ENCODE results near the gene BCAP31. TPM values are rescaled to one million over a fixed set of nuclear protein-coding genes. Genes with fewer than 3 reads are reported as not detected.

BCAP31 gene
- total and polyA plus RNA-seq, 2 of the 13 experiments (the other 11 are each of a cell fraction or from before 2014, with no cell fraction given) = 139 to 178 TPM

DNA sequence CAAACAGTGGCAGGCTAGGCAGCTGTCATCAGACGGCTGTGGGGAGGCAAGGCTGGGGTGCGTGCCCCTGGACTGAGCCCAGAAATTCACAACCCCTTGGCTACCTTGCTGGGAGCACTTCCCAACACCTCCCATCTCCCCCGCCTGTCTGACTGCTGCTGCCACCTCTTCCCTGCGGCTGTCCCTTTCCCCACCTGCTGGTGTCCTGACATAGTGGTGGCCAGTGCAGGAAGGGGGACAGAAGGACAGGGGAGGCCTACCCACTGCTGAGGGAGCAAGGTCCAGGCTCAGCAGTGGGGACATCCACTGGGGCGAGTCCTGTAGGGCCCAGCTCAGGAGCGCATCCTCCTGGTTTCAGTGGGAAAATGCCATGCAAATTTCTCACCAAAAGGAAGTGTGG, 3.9 kb upstream of the BCAP31 start (continued):
- TF ChIP-seq, protein P1, sequence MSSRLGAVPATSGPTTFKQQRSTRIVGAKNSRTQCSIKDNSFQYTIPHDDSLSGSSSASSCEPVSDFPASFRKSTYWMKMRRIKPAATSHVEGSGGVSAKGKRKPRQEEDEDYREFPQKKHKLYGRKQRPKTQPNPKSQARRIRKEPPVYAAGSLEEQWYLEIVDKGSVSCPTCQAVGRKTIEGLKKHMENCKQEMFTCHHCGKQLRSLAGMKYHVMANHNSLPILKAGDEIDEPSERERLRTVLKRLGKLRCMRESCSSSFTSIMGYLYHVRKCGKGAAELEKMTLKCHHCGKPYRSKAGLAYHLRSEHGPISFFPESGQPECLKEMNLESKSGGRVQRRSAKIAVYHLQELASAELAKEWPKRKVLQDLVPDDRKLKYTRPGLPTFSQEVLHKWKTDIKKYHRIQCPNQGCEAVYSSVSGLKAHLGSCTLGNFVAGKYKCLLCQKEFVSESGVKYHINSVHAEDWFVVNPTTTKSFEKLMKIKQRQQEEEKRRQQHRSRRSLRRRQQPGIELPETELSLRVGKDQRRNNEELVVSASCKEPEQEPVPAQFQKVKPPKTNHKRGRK (CRISPR knock-in tag; IDR thresholded peaks at IDR 0.05) = no peak
- no peak for TF ChIP-seq SMYD3 (CRISPR knock-in tag; IDR thresholded peaks at IDR 0.05)
- peak; percentile 64 for TF ChIP-seq XRCC5 (optimal IDR thresholded peaks at IDR 0.05; ENCODE audit: low read length)
- TF ChIP-seq ZNF251 (CRISPR knock-in tag; IDR thresholded peaks at IDR 0.05) = no peak
- TF ChIP-seq RXRA (CRISPR knock-in tag; IDR thresholded peaks at IDR 0.05) = peak; percentile 42; the same call in 1 of the 2 replicates
- no peak for TF ChIP-seq HNRNPL (IDR thresholded peaks at IDR 0.05; ENCODE audit: low read depth, low read length)
- TF ChIP-seq, protein P2, sequence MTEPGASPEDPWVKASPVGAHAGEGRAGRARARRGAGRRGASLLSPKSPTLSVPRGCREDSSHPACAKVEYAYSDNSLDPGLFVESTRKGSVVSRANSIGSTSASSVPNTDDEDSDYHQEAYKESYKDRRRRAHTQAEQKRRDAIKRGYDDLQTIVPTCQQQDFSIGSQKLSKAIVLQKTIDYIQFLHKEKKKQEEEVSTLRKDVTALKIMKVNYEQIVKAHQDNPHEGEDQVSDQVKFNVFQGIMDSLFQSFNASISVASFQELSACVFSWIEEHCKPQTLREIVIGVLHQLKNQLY (CRISPR knock-in tag; IDR thresholded peaks at IDR 0.05) = no peak
- TF ChIP-seq SP2 (CRISPR knock-in tag; IDR thresholded peaks at IDR 0.05) = no peak
- no peak for TF ChIP-seq CBFB (CRISPR knock-in tag; IDR thresholded peaks at IDR 0.05)
- peak; percentile 26 for TF ChIP-seq U2AF1 (optimal IDR thresholded peaks at IDR 0.05; ENCODE audit: low read depth, low read length)
- TF ChIP-seq FOXA1 (IDR thresholded peaks at IDR 0.05) = no peak
- no peak for TF ChIP-seq FOXA1 (CRISPR knock-in tag; IDR thresholded peaks at IDR 0.05)
- TF ChIP-seq, protein P3, sequence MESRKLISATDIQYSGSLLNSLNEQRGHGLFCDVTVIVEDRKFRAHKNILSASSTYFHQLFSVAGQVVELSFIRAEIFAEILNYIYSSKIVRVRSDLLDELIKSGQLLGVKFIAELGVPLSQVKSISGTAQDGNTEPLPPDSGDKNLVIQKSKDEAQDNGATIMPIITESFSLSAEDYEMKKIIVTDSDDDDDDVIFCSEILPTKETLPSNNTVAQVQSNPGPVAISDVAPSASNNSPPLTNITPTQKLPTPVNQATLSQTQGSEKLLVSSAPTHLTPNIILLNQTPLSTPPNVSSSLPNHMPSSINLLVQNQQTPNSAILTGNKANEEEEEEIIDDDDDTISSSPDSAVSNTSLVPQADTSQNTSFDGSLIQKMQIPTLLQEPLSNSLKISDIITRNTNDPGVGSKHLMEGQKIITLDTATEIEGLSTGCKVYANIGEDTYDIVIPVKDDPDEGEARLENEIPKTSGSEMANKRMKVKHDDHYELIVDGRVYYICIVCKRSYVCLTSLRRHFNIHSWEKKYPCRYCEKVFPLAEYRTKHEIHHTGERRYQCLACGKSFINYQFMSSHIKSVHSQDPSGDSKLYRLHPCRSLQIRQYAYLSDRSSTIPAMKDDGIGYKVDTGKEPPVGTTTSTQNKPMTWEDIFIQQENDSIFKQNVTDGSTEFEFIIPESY (CRISPR knock-in tag; IDR thresholded peaks at IDR 0.05) = peak; percentile 7; the same call in 1 of the 2 replicates
- TF ChIP-seq RFX1 (IDR thresholded peaks at IDR 0.05) = no peak
- TF ChIP-seq, protein P4, sequence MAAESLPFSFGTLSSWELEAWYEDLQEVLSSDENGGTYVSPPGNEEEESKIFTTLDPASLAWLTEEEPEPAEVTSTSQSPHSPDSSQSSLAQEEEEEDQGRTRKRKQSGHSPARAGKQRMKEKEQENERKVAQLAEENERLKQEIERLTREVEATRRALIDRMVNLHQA (CRISPR knock-in tag; IDR thresholded peaks at IDR 0.05) = no peak
- no peak for TF ChIP-seq ZNF75D (CRISPR knock-in tag; IDR thresholded peaks at IDR 0.05; ENCODE audit: borderline replicate concordance)
- TF ChIP-seq HOXA7 (CRISPR knock-in tag; IDR thresholded peaks at IDR 0.05) = no peak
- TF ChIP-seq ZMAT3 (CRISPR knock-in tag; conservative IDR thresholded peaks at IDR 0.05) = no peak
- TF ChIP-seq ATRX (CRISPR knock-in tag; IDR thresholded peaks at IDR 0.05; ENCODE audit: borderline replicate concordance) = no peak
- TF ChIP-seq, protein P5, sequence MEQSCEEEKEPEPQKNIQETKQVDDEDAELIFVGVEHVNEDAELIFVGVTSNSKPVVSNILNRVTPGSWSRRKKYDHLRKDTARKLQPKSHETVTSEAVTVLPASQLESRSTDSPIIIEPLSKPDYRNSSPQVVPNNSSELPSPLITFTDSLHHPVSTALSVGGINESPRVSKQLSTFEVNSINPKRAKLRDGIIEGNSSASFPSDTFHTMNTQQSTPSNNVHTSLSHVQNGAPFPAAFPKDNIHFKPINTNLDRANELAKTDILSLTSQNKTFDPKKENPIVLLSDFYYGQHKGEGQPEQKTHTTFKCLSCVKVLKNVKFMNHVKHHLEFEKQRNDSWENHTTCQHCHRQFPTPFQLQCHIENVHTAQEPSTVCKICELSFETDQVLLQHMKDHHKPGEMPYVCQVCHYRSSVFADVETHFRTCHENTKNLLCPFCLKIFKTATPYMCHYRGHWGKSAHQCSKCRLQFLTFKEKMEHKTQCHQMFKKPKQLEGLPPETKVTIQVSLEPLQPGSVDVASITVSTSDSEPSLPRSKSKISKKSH (CRISPR knock-in tag; IDR thresholded peaks at IDR 0.05; ENCODE audit: borderline replicate concordance) = no peak
- TF ChIP-seq HCFC1 (IDR thresholded peaks at IDR 0.05; ENCODE audit: low read depth, low read length) = no peak
- TF ChIP-seq, protein P6, sequence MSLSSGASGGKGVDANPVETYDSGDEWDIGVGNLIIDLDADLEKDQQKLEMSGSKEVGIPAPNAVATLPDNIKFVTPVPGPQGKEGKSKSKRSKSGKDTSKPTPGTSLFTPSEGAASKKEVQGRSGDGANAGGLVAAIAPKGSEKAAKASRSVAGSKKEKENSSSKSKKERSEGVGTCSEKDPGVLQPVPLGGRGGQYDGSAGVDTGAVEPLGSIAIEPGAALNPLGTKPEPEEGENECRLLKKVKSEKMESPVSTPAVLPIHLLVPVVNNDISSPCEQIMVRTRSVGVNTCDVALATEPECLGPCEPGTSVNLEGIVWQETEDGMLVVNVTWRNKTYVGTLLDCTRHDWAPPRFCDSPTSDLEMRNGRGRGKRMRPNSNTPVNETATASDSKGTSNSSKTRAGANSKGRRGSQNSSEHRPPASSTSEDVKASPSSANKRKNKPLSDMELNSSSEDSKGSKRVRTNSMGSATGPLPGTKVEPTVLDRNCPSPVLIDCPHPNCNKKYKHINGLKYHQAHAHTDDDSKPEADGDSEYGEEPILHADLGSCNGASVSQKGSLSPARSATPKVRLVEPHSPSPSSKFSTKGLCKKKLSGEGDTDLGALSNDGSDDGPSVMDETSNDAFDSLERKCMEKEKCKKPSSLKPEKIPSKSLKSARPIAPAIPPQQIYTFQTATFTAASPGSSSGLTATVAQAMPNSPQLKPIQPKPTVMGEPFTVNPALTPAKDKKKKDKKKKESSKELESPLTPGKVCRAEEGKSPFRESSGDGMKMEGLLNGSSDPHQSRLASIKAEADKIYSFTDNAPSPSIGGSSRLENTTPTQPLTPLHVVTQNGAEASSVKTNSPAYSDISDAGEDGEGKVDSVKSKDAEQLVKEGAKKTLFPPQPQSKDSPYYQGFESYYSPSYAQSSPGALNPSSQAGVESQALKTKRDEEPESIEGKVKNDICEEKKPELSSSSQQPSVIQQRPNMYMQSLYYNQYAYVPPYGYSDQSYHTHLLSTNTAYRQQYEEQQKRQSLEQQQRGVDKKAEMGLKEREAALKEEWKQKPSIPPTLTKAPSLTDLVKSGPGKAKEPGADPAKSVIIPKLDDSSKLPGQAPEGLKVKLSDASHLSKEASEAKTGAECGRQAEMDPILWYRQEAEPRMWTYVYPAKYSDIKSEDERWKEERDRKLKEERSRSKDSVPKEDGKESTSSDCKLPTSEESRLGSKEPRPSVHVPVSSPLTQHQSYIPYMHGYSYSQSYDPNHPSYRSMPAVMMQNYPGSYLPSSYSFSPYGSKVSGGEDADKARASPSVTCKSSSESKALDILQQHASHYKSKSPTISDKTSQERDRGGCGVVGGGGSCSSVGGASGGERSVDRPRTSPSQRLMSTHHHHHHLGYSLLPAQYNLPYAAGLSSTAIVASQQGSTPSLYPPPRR (CRISPR knock-in tag; IDR thresholded peaks at IDR 0.05; ENCODE audit: borderline replicate concordance) = no peak

Data from HepG2 (cell line).